Neural cell (in vitro differentiated cells): Measurements from ENCODE around the gene RIN2.

Experiments
- CTCF ChIP-seq: fragments of 450-650 bp; IDR thresholded peaks from 2 replicates; pipeline ENCODE4 v1.5.1; 2014; ENCODE audit warnings: antibody characterized with exemption, mild to moderate bottlenecking, moderate library complexity; ENCODE audit not compliant: poor library complexity, severe bottlenecking
- EP300 ChIP-seq: fragments of 450-650 bp; conservative IDR thresholded peaks from 2 replicates; pipeline ENCODE4 v1.6.1; 2014; ENCODE audit warnings: antibody characterized with exemption, mild to moderate bottlenecking, moderate library complexity; ENCODE audit not compliant: poor library complexity, severe bottlenecking
- EZH2 ChIP-seq: fragments of 200-600, 300-800 bp; shearing (Covaris generic), sonication (generic); IDR thresholded peaks from 2 replicates; pipeline ENCODE4 v1.6.1; 2014; ENCODE audit warnings: antibody characterized with exemption, low read length, borderline replicate concordance, mild to moderate bottlenecking; ENCODE audit not compliant: insufficient read depth, poor library complexity, severe bottlenecking
- POLR2AphosphoS5 ChIP-seq: IDR thresholded peaks from 2 replicates; pipeline ENCODE4 v1.6.1; 2012
- REST ChIP-seq: IDR thresholded peaks from 2 replicates; pipeline ENCODE4 v1.6.1; 2012; ENCODE audit warnings: borderline replicate concordance
- SMC3 ChIP-seq: fragments of 450-650 bp; conservative IDR thresholded peaks from 2 replicates; pipeline ENCODE4 v1.6.1; 2014; ENCODE audit warnings: antibody characterized with exemption, mild to moderate bottlenecking, moderate library complexity; ENCODE audit not compliant: poor library complexity
- TAF1 ChIP-seq: IDR thresholded peaks from 2 replicates; pipeline ENCODE4 v1.6.1; 2012; ENCODE audit warnings: low read depth

- TF ChIP-seq POLR2AphosphoS5 (no peak), EZH2 (no peak), CTCF (no peak), EP300 (no peak), SMC3 (no peak), REST (no peak), TAF1 (no peak)
Measured at GRCh38 chr20:19746396-19746795, 11.7 kb upstream of the RIN2 start.
